Sigmoid colon (tissue), 4 donors: Measurements from ENCODE around the gene LENEP.

Experiments used
- EP300 ChIP-seq, 4 donors: sonication (generic); formaldehyde crosslinking; IDR thresholded peaks; one replicate each; pipeline ENCODE4 v1.6.1; 2017; ENCODE audit warnings: antibody characterized with exemption in 4 of 4
- TF ChIP-seq, protein P1 (sequence below), 4 experiments: fragments of 450-650 bp in 3 of 4; fragments of 200-600 bp in 1 of 4; IDR thresholded peaks; one replicate each; pipeline ENCODE4 v1.5.1; 2016 to 2019; ENCODE audit warnings: antibody characterized with exemption in 4 of 4, mild to moderate bottlenecking in 3 of 4, moderate library complexity in 2 of 4

DNA sequence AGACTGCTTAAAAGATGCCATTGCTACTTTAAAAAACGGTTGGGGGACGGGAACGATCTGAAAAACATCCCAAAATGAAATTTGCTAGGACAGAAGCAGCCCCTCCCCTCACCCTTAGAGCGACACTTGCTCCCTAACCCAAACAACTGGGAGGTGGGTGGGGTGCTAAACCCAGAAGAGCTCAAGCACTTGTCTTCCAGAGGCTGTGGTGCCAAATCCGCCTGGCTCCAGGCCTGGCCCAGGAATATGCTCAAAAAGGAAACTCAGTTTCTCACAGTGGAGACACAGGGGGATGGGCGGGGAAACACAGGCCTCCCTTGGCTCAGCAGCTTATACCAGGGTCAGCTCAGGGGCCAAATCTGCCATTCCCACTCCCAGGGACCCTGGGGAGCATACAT lies 36.8 kb upstream of the LENEP start:
- TF ChIP-seq, protein P1, sequence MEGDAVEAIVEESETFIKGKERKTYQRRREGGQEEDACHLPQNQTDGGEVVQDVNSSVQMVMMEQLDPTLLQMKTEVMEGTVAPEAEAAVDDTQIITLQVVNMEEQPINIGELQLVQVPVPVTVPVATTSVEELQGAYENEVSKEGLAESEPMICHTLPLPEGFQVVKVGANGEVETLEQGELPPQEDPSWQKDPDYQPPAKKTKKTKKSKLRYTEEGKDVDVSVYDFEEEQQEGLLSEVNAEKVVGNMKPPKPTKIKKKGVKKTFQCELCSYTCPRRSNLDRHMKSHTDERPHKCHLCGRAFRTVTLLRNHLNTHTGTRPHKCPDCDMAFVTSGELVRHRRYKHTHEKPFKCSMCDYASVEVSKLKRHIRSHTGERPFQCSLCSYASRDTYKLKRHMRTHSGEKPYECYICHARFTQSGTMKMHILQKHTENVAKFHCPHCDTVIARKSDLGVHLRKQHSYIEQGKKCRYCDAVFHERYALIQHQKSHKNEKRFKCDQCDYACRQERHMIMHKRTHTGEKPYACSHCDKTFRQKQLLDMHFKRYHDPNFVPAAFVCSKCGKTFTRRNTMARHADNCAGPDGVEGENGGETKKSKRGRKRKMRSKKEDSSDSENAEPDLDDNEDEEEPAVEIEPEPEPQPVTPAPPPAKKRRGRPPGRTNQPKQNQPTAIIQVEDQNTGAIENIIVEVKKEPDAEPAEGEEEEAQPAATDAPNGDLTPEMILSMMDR (IDR thresholded peaks at IDR 0.05) = no peak
- no peak for TF ChIP-seq EP300 (IDR thresholded peaks at IDR 0.05)
